GM23338 (cell line): ENCODE data around the gene CWH43. TPM values are rescaled to one million over a fixed set of nuclear protein-coding genes. Genes with fewer than 3 reads are reported as not detected.

Source experiments
- ATAC-seq: fragments of 200-7000 bp; cut with Tn5 transposase; 3 replicates; pipeline ENCODE4 v1.9.1; 2020
- DNase-seq: peaks from one replicate; pipeline ENCODE4 v3.0.0-alpha.2; 2015; ENCODE audit warnings: low spot score
- H2AFZ ChIP-seq: fragments of 200-600 bp; sonication (generic); 2 replicates; pipeline ENCODE4 v1.8.0; 2016; ENCODE audit warnings: antibody characterized with exemption, mild to moderate bottlenecking, moderate library complexity
- H3F3A ChIP-seq: fragments of 200-600 bp; sonication (generic); replicated peaks from 2 replicates; pipeline ENCODE4 v1.8.0; 2017; ENCODE audit warnings: antibody characterized with exemption, mixed run types, low read depth
- H3K27ac ChIP-seq: fragments of 200-600 bp; sonication (generic); 2 replicates; pipeline ENCODE4 v1.6.1; 2016; ENCODE audit warnings: low read depth
- H3K27me3 ChIP-seq: fragments of 200-600 bp; sonication (generic); 2 replicates; pipeline ENCODE4 v1.8.0; 2016; ENCODE audit warnings: mild to moderate bottlenecking, mixed run types, moderate library complexity; ENCODE audit not compliant: insufficient read depth
- H3K36me3 ChIP-seq: fragments of 200-600 bp; sonication (generic); 2 replicates; pipeline ENCODE4 v1.8.0; 2016; ENCODE audit warnings: mild to moderate bottlenecking; ENCODE audit not compliant: insufficient read depth
- H3K4me1 ChIP-seq: fragments of 200-600 bp; sonication (generic); 2 replicates; pipeline ENCODE4 v1.8.0; 2016; ENCODE audit warnings: mild to moderate bottlenecking, moderate library complexity; ENCODE audit not compliant: insufficient read depth
- H3K4me2 ChIP-seq: fragments of 200-600 bp; sonication (generic); 2 replicates; pipeline ENCODE4 v1.7.1; 2017; ENCODE audit warnings: mixed run types
- H3K4me3 ChIP-seq: fragments of 200-600 bp; sonication (generic); 2 replicates; pipeline ENCODE4 v1.6.1; 2016; ENCODE audit warnings: mixed run types
- H3K79me2 ChIP-seq: fragments of 200-600 bp; sonication (generic); replicated peaks from 2 replicates; pipeline ENCODE4 v1.8.0; 2017; ENCODE audit warnings: mild to moderate bottlenecking; ENCODE audit not compliant: insufficient read depth
- H3K9me2 ChIP-seq: fragments of 200-600 bp; sonication (generic); 2 replicates; pipeline ENCODE4 v1.8.0; 2017; ENCODE audit not compliant: insufficient read depth
- H4K20me1 ChIP-seq: fragments of 200-600 bp; sonication (generic); replicated peaks from 2 replicates; pipeline ENCODE4 v1.8.0; 2017; ENCODE audit warnings: mild to moderate bottlenecking; ENCODE audit not compliant: insufficient read depth
- H3K27ac Mint-ChIP-seq: 2 replicates; pipeline ENCODE4 v1.8.0; 2020; ENCODE audit warnings: inconsistent platforms, mild to moderate bottlenecking, moderate library complexity, mixed read lengths
- H3K27me3 Mint-ChIP-seq: 3 replicates; pipeline ENCODE4 v1.8.0; 2022; ENCODE audit warnings: low read depth, mild to moderate bottlenecking, moderate library complexity, mixed read lengths, inconsistent platforms; ENCODE audit not compliant: insufficient read depth, poor library complexity
- H3K36me3 Mint-ChIP-seq: 3 replicates; pipeline ENCODE4 v1.8.0; 2021; ENCODE audit warnings: low read depth, mild to moderate bottlenecking, inconsistent platforms, moderate library complexity, mixed read lengths
- H3K4me1 Mint-ChIP-seq: 3 replicates; pipeline ENCODE4 v1.8.0; 2020; ENCODE audit warnings: mild to moderate bottlenecking, inconsistent platforms, mixed read lengths
- H3K4me3 Mint-ChIP-seq: 3 replicates; pipeline ENCODE4 v1.8.0; 2021; ENCODE audit warnings: moderate library complexity, mild to moderate bottlenecking, inconsistent platforms, mixed read lengths
- H3K9me3 Mint-ChIP-seq: 3 replicates; pipeline ENCODE4 v1.8.0; 2020; ENCODE audit warnings: moderate library complexity, mild to moderate bottlenecking, inconsistent platforms, mixed read lengths
- CREB1 ChIP-seq: fragments of 250-450 bp; sonication (Bioruptor Pico); IDR thresholded peaks from 2 replicates; pipeline ENCODE4 v1.5.0; 2020; ENCODE audit warnings: low read depth, mild to moderate bottlenecking, moderate library complexity
- CTCF ChIP-seq, 2 experiments: fragments of 200-600 bp in 1 of 2; sonication (generic) in 1 of 2; conservative IDR thresholded peaks; 2 replicates each; pipeline versions ENCODE4 v1.5.1 to v1.6.1; 2016 to 2017; ENCODE audit warnings: antibody characterized with exemption in 2 of 2, low read depth in 2 of 2, mild to moderate bottlenecking in 2 of 2, moderate library complexity in 1 of 2
- EZH2 ChIP-seq: fragments of 200-600 bp; sonication (generic); IDR thresholded peaks from one replicate; pipeline ENCODE4 v1.8.0; 2017; ENCODE audit warnings: antibody characterized with exemption, mild to moderate bottlenecking, low read depth; ENCODE audit not compliant: unreplicated experiment
- EZH2phosphoT487 ChIP-seq: fragments of 200-600 bp; sonication (generic); IDR thresholded peaks from one replicate; pipeline ENCODE4 v1.8.1; 2018; ENCODE audit warnings: antibody characterized with exemption; ENCODE audit not compliant: unreplicated experiment
- JUNB ChIP-seq: IDR thresholded peaks from one replicate; pipeline ENCODE4 v1.6.1; 2016; ENCODE audit warnings: antibody characterized with exemption; ENCODE audit not compliant: unreplicated experiment
- NANOG ChIP-seq: IDR thresholded peaks from 2 replicates; pipeline ENCODE4 v1.6.1; 2016; ENCODE audit warnings: antibody characterized with exemption, borderline replicate concordance
- POLR2AphosphoS5 ChIP-seq: IDR thresholded peaks from 2 replicates; pipeline ENCODE4 v1.6.1; 2016; ENCODE audit warnings: antibody characterized with exemption, low read depth
- STAT1 ChIP-seq: IDR thresholded peaks from one replicate; pipeline ENCODE4 v1.6.1; 2016; ENCODE audit warnings: antibody characterized with exemption; ENCODE audit not compliant: unreplicated experiment
- ZNF114 ChIP-seq: fragments of 250-450 bp; sonication (Bioruptor Pico); IDR thresholded peaks from 2 replicates; pipeline ENCODE4 v1.5.0; 2020; ENCODE audit warnings: mild to moderate bottlenecking, moderate library complexity
- ZNF331 ChIP-seq: fragments of 250-450 bp; sonication (Bioruptor Pico); IDR thresholded peaks from 2 replicates; pipeline ENCODE4 v1.5.0; 2020; ENCODE audit warnings: low read depth, mild to moderate bottlenecking, moderate library complexity
- polyA plus RNA-seq: library from polyadenylated mRNA; unstranded; fragments of >200 nt; fragmentation: Nextera tagmentation; extraction: Ambion mirVana; gene quantifications from 2 replicates; pipeline ENCODE4 v1.2.1, GENCODE V29; 2016
- total RNA-seq: library from RNA; depleted of rRNA; stranded (reverse); fragments of >200 nt; shearing (Covaris generic); gene quantifications from 2 replicates; pipeline ENCODE4 v1.2.3, GENCODE V29; 2014
- TF ChIP-seq, protein P1 (sequence below): fragments of 250-450 bp; sonication (Bioruptor Pico); IDR thresholded peaks from 2 replicates; pipeline ENCODE4 v1.5.0; 2020; ENCODE audit warnings: mild to moderate bottlenecking, moderate library complexity
- TF ChIP-seq, protein P2 (sequence below): IDR thresholded peaks from 2 replicates; pipeline ENCODE4 v1.6.1; 2016; ENCODE audit warnings: antibody characterized with exemption
- TF ChIP-seq, protein P3 (sequence below): IDR thresholded peaks from one replicate; pipeline ENCODE4 v1.6.1; 2018; ENCODE audit warnings: antibody characterized with exemption; ENCODE audit not compliant: unreplicated experiment

The CWH43 gene
- total and polyA plus RNA-seq, 2 experiments from 2014 or later: not detected

- Histone ChIP-seq H3K79me2 (no peaks in the 10 kb centered on the region), H2AFZ (no peak overlapping the region), H3K4me2 (no peak overlapping the region), H3F3A (0 out of 2 replicates have a peak, but pooled peaks cover 2% of the 10 kb centered on the region), H3K4me1 (peaks cover 21% of the 10 kb centered on the region), H3K36me3 (no peaks in the 10 kb centered on the region), H3K27me3 (0 out of 2 replicates have a peak, but pooled peaks cover 3% of the 10 kb centered on the region), H3K9me2 (no peaks in the 10 kb centered on the region), H3K27ac (no peak overlapping the region), H4K20me1 (no peaks in the 10 kb centered on the region), H3K4me3 (no peak overlapping the region)
- ATAC-seq (no peak), DNase-seq (no peak)
- H3K4me1 Mint-ChIP-seq: peaks cover 12% of the 10 kb centered on the region; the same call in 2 of the 3 replicates
- H3K27me3 Mint-ChIP-seq: no peaks in the 10 kb centered on the region
- TF ChIP-seq EZH2 (no peak), JUNB (no peak), NANOG (no peak), CREB1 (CRISPR knock-in tag) (no peak), CTCF (conservative IDR thresholded peaks at IDR 0.05; ENCODE audit: low read depth in 2 of 2) (no peak), ZNF331 (no peak), STAT1 (no peak), POLR2AphosphoS5 (no peak), ZNF114 (no peak), EZH2phosphoT487 (no peak)
- TF ChIP-seq, protein P1, sequence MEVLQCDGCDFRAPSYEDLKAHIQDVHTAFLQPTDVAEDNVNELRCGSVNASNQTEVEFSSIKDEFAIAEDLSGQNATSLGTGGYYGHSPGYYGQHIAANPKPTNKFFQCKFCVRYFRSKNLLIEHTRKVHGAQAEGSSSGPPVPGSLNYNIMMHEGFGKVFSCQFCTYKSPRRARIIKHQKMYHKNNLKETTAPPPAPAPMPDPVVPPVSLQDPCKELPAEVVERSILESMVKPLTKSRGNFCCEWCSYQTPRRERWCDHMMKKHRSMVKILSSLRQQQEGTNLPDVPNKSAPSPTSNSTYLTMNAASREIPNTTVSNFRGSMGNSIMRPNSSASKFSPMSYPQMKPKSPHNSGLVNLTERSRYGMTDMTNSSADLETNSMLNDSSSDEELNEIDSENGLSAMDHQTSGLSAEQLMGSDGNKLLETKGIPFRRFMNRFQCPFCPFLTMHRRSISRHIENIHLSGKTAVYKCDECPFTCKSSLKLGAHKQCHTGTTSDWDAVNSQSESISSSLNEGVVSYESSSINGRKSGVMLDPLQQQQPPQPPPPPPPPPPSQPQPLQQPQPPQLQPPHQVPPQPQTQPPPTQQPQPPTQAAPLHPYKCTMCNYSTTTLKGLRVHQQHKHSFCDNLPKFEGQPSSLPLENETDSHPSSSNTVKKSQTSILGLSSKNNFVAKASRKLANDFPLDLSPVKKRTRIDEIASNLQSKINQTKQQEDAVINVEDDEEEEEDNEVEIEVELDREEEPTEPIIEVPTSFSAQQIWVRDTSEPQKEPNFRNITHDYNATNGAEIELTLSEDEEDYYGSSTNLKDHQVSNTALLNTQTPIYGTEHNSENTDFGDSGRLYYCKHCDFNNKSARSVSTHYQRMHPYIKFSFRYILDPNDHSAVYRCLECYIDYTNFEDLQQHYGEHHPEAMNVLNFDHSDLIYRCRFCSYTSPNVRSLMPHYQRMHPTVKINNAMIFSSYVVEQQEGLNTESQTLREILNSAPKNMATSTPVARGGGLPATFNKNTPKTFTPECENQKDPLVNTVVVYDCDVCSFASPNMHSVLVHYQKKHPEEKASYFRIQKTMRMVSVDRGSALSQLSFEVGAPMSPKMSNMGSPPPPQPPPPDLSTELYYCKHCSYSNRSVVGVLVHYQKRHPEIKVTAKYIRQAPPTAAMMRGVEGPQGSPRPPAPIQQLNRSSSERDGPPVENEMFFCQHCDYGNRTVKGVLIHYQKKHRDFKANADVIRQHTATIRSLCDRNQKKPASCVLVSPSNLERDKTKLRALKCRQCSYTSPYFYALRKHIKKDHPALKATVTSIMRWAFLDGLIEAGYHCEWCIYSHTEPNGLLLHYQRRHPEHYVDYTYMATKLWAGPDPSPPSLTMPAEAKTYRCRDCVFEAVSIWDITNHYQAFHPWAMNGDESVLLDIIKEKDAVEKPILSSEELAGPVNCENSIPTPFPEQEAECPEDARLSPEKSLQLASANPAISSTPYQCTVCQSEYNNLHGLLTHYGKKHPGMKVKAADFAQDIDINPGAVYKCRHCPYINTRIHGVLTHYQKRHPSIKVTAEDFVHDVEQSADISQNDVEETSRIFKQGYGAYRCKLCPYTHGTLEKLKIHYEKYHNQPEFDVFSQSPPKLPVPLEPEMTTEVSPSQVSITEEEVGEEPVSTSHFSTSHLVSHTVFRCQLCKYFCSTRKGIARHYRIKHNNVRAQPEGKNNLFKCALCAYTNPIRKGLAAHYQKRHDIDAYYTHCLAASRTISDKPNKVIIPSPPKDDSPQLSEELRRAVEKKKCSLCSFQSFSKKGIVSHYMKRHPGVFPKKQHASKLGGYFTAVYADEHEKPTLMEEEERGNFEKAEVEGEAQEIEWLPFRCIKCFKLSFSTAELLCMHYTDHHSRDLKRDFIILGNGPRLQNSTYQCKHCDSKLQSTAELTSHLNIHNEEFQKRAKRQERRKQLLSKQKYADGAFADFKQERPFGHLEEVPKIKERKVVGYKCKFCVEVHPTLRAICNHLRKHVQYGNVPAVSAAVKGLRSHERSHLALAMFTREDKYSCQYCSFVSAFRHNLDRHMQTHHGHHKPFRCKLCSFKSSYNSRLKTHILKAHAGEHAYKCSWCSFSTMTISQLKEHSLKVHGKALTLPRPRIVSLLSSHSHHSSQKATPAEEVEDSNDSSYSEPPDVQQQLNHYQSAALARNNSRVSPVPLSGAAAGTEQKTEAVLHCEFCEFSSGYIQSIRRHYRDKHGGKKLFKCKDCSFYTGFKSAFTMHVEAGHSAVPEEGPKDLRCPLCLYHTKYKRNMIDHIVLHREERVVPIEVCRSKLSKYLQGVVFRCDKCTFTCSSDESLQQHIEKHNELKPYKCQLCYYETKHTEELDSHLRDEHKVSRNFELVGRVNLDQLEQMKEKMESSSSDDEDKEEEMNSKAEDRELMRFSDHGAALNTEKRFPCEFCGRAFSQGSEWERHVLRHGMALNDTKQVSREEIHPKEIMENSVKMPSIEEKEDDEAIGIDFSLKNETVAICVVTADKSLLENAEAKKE (CRISPR knock-in tag): no peak
- TF ChIP-seq, protein P2, sequence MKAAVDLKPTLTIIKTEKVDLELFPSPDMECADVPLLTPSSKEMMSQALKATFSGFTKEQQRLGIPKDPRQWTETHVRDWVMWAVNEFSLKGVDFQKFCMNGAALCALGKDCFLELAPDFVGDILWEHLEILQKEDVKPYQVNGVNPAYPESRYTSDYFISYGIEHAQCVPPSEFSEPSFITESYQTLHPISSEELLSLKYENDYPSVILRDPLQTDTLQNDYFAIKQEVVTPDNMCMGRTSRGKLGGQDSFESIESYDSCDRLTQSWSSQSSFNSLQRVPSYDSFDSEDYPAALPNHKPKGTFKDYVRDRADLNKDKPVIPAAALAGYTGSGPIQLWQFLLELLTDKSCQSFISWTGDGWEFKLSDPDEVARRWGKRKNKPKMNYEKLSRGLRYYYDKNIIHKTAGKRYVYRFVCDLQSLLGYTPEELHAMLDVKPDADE: no peak
- TF ChIP-seq, protein P3, sequence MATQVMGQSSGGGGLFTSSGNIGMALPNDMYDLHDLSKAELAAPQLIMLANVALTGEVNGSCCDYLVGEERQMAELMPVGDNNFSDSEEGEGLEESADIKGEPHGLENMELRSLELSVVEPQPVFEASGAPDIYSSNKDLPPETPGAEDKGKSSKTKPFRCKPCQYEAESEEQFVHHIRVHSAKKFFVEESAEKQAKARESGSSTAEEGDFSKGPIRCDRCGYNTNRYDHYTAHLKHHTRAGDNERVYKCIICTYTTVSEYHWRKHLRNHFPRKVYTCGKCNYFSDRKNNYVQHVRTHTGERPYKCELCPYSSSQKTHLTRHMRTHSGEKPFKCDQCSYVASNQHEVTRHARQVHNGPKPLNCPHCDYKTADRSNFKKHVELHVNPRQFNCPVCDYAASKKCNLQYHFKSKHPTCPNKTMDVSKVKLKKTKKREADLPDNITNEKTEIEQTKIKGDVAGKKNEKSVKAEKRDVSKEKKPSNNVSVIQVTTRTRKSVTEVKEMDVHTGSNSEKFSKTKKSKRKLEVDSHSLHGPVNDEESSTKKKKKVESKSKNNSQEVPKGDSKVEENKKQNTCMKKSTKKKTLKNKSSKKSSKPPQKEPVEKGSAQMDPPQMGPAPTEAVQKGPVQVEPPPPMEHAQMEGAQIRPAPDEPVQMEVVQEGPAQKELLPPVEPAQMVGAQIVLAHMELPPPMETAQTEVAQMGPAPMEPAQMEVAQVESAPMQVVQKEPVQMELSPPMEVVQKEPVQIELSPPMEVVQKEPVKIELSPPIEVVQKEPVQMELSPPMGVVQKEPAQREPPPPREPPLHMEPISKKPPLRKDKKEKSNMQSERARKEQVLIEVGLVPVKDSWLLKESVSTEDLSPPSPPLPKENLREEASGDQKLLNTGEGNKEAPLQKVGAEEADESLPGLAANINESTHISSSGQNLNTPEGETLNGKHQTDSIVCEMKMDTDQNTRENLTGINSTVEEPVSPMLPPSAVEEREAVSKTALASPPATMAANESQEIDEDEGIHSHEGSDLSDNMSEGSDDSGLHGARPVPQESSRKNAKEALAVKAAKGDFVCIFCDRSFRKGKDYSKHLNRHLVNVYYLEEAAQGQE: no peak
- no peak overlapping the region for H3K4me3 Mint-ChIP-seq
- peaks cover 13% of the 10 kb centered on the region for H3K9me3 Mint-ChIP-seq
- H3K27ac Mint-ChIP-seq: no peak overlapping the region
- peaks cover 7% of the 10 kb centered on the region; the same call in 2 of the 3 replicates for H3K36me3 Mint-ChIP-seq
These were observed 37.0 kb upstream of the CWH43 start for GRCh38 chr4:48949086-48949485.
